HEK293 (cell line): ENCODE results near the gene MVB12B.

ENCODE experiments used
- CTCF ChIA-PET: fragments of 350-600 bp; formaldehyde crosslinking; extraction: SDS; loops from one replicate; lab custom pipeline; 2021; ENCODE audit warnings: antibody characterized with exemption; lab: Yijun Ruan, JAX
- POLR2A ChIA-PET: fragments of 300-600 bp; formaldehyde crosslinking; extraction: SDS; loops from one replicate; lab custom pipeline; 2020; ENCODE audit warnings: antibody characterized with exemption, inconsistent platforms; lab: Yijun Ruan, JAX
- H3K27ac ChIP-seq: fragments of 200-500 bp; sonication (Bioruptor generic); 2 replicates; pipeline ENCODE4 v1.5.1; 2014; ENCODE audit warnings: low read depth, low read length, control low read depth, inconsistent platforms; ENCODE audit errors: extremely low read depth
- H3K36me3 ChIP-seq, 2 experiments: fragments of 200-500 bp in 1 of 2; sonication (Bioruptor generic) in 1 of 2; 1 replicate in 1 of 2; 2 replicates in 1 of 2; pipeline ENCODE4 v1.5.1; 2014 to 2017; ENCODE audit warnings: inconsistent platforms in 2 of 2, low read length in 2 of 2; ENCODE audit not compliant: control insufficient read depth in 2 of 2, insufficient read depth in 1 of 2
- H3K4me1 ChIP-seq: fragments of 200-500 bp; sonication (Bioruptor generic); 2 replicates; pipeline ENCODE4 v1.5.1; 2014; ENCODE audit warnings: mild to moderate bottlenecking, low read length, inconsistent platforms; ENCODE audit not compliant: control insufficient read depth, insufficient read depth
- H3K4me3 ChIP-seq: 2 replicates; pipeline ENCODE4 v1.5.1; 2011; ENCODE audit warnings: low read depth, mild to moderate bottlenecking, control low read depth, low read length, moderate library complexity
- H3K9me3 ChIP-seq: fragments of 200-500 bp; sonication (Bioruptor generic); 2 replicates; pipeline ENCODE4 v1.5.1; 2014; ENCODE audit warnings: low read depth, low read length, inconsistent platforms; ENCODE audit not compliant: control insufficient read depth, insufficient read depth
- MYNN ChIP-seq: fragments of 450-650 bp; formaldehyde crosslinking; IDR thresholded peaks from 2 replicates; pipeline ENCODE4 v1.5.1; 2016; ENCODE audit warnings: missing biosample characterization, missing genetic modification characterization, borderline replicate concordance
- OVOL3 ChIP-seq: fragments of 450-650 bp; formaldehyde crosslinking; IDR thresholded peaks from 2 replicates; pipeline ENCODE4 v1.5.1; 2016; ENCODE audit warnings: missing biosample characterization, missing genetic modification characterization
- REST ChIP-seq: fragments of 450-650 bp; formaldehyde crosslinking; IDR thresholded peaks from 2 replicates; pipeline ENCODE4 v1.5.1; 2016; ENCODE audit warnings: missing biosample characterization, missing genetic modification characterization
- SALL2 ChIP-seq: fragments of 450-650 bp; formaldehyde crosslinking; IDR thresholded peaks from 2 replicates; pipeline ENCODE4 v1.5.0; 2017; ENCODE audit warnings: missing biosample characterization, mild to moderate bottlenecking, missing genetic modification characterization, borderline replicate concordance
- ZBTB20 ChIP-seq: fragments of 450-650 bp; formaldehyde crosslinking; IDR thresholded peaks from 2 replicates; pipeline ENCODE4 v1.5.1; 2016; ENCODE audit warnings: missing biosample characterization, missing genetic modification characterization
- ZBTB8A ChIP-seq: fragments of 450-650 bp; formaldehyde crosslinking; IDR thresholded peaks from 2 replicates; pipeline ENCODE4 v1.5.1; 2016; ENCODE audit warnings: missing biosample characterization, missing genetic modification characterization
- ZIC2 ChIP-seq: fragments of 450-650 bp; formaldehyde crosslinking; IDR thresholded peaks from 2 replicates; pipeline ENCODE4 v1.5.1; 2016; ENCODE audit warnings: missing biosample characterization, missing genetic modification characterization
- ZNF112 ChIP-seq: fragments of 450-650 bp; formaldehyde crosslinking; IDR thresholded peaks from 2 replicates; pipeline ENCODE4 v1.5.0; 2017; ENCODE audit warnings: missing biosample characterization, missing genetic modification characterization
- ZNF140 ChIP-seq: fragments of 450-650 bp; formaldehyde crosslinking; IDR thresholded peaks from 2 replicates; pipeline ENCODE4 v1.5.1; 2016; ENCODE audit warnings: missing biosample characterization, missing genetic modification characterization
- ZNF18 ChIP-seq: fragments of 450-650 bp; formaldehyde crosslinking; IDR thresholded peaks from 2 replicates; pipeline ENCODE4 v1.5.1; 2016; ENCODE audit warnings: missing biosample characterization, missing genetic modification characterization
- ZNF221 ChIP-seq: fragments of 450-650 bp; formaldehyde crosslinking; IDR thresholded peaks from 2 replicates; pipeline ENCODE4 v1.5.1; 2017; ENCODE audit warnings: missing biosample characterization, missing genetic modification characterization, borderline replicate concordance
- ZNF223 ChIP-seq: fragments of 450-650 bp; formaldehyde crosslinking; IDR thresholded peaks from 2 replicates; pipeline ENCODE4 v1.5.1; 2016; ENCODE audit warnings: missing biosample characterization, missing genetic modification characterization
- ZNF248 ChIP-seq: fragments of 450-650 bp; formaldehyde crosslinking; IDR thresholded peaks from 2 replicates; pipeline ENCODE4 v1.5.1; 2017; ENCODE audit warnings: missing biosample characterization, missing genetic modification characterization
- ZNF302 ChIP-seq: fragments of 450-650 bp; formaldehyde crosslinking; IDR thresholded peaks from 2 replicates; pipeline ENCODE4 v1.5.1; 2016; ENCODE audit warnings: missing biosample characterization, missing genetic modification characterization, low read depth
- ZNF324 ChIP-seq: fragments of 450-650 bp; formaldehyde crosslinking; IDR thresholded peaks from 2 replicates; pipeline ENCODE4 v1.5.1; 2016; ENCODE audit warnings: missing biosample characterization, missing genetic modification characterization
- ZNF335 ChIP-seq: fragments of 450-650 bp; formaldehyde crosslinking; conservative IDR thresholded peaks from 2 replicates; pipeline ENCODE4 v1.5.1; 2016; ENCODE audit warnings: missing biosample characterization, missing genetic modification characterization
- ZNF433 ChIP-seq: fragments of 450-650 bp; formaldehyde crosslinking; IDR thresholded peaks from 2 replicates; pipeline ENCODE4 v1.5.1; 2016; ENCODE audit warnings: missing biosample characterization, missing genetic modification characterization, low read depth
- ZNF488 ChIP-seq: fragments of 450-650 bp; formaldehyde crosslinking; IDR thresholded peaks from 2 replicates; pipeline ENCODE4 v1.5.1; 2016; ENCODE audit warnings: missing biosample characterization, missing genetic modification characterization
- ZNF529 ChIP-seq: fragments of 450-650 bp; formaldehyde crosslinking; IDR thresholded peaks from 2 replicates; pipeline ENCODE4 v1.5.1; 2017; ENCODE audit warnings: missing genetic modification characterization, missing biosample characterization; ENCODE audit not compliant: insufficient replicate concordance
- ZNF561 ChIP-seq: fragments of 450-650 bp; IDR thresholded peaks from 2 replicates; pipeline ENCODE4 v1.5.1; 2018; ENCODE audit warnings: missing biosample characterization, missing genetic modification characterization, borderline replicate concordance
- ZNF610 ChIP-seq: fragments of 450-650 bp; formaldehyde crosslinking; IDR thresholded peaks from 2 replicates; pipeline ENCODE4 v1.5.1; 2016; ENCODE audit warnings: missing biosample characterization, missing genetic modification characterization, borderline replicate concordance
- ZNF76 ChIP-seq: fragments of 450-650 bp; formaldehyde crosslinking; IDR thresholded peaks from 2 replicates; pipeline ENCODE4; 2016; ENCODE audit warnings: low read depth, missing biosample characterization, missing genetic modification characterization, borderline replicate concordance
- ZNF830 ChIP-seq: fragments of 450-650 bp; IDR thresholded peaks from 2 replicates; pipeline ENCODE4 v1.5.0; 2018; ENCODE audit warnings: missing biosample characterization, missing genetic modification characterization, low read depth, mild to moderate bottlenecking, moderate library complexity
- ZXDB ChIP-seq: fragments of 450-650 bp; formaldehyde crosslinking; IDR thresholded peaks from 2 replicates; pipeline ENCODE4 v1.5.1; 2016; ENCODE audit warnings: missing biosample characterization, missing genetic modification characterization
- TF ChIP-seq, protein P1 (sequence below): fragments of 450-650 bp; formaldehyde crosslinking; IDR thresholded peaks from 2 replicates; pipeline ENCODE4 v1.5.1; 2016; ENCODE audit warnings: missing biosample characterization, missing genetic modification characterization, borderline replicate concordance

MVB12B gene, protein sequence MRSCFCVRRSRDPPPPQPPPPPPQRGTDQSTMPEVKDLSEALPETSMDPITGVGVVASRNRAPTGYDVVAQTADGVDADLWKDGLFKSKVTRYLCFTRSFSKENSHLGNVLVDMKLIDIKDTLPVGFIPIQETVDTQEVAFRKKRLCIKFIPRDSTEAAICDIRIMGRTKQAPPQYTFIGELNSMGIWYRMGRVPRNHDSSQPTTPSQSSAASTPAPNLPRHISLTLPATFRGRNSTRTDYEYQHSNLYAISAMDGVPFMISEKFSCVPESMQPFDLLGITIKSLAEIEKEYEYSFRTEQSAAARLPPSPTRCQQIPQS

DNA sequence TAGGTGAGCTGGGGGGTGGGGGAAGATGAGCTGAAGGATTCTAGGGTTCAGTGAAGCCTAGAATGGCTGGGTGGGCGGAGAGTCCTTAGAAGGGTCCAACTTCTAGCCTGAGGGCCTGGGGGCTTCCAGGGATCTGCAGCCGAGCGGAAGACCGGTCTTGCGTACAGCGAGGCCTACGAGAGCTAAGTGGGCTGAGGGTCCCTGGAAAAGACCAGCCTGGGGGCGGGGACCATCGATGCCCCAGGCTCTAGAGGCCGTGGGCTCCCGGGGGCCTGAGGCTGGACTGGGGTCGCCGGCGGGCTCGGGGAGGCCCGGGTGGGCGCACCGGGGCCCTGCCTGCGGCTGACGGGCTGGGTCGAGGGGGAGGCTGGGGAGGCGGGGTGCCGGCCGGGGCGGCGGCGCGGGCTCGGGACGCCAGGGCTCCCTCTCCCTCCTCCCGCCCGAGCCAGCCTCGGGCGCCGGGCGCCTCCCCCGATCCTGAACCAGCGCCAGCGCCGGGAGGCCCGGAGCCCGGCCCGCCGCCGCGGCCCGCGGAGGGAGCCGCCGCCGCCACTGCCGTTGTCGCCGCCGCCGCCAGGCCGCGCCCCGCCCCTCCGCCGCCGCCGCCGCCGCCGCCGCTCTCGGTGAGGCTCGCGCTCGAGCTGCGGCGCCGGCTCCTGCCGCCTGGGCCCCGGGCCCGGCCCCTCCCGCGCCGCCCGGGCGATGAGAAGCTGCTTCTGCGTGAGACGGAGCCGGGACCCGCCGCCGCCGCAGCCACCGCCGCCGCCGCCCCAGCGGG, at the start of gene MVB12B:
TSS of gene MVB12B (plus strand) at position 602 of the 778 bp plus-strand sequence. CDS start at position 703, 101 bp downstream.
- POLR2A ChIA-PET: interaction anchor here (0.5 to 1.9 kb wide), 3 partner anchors 16 to 1127 kb away, joined by 3 to 5 read pairs (median 4); no protein-coding TSS in a partner anchor

More for the DNA sequence above, at the start of gene MVB12B:
- Histone ChIP-seq H3K4me3 (peak within 1 kb of the TSS; percentile 60), H3K36me3 (peaks cover 0 to 12% of the 10 kb centered on the region in 2 experiments; a peak in 2 of 3 replicates), H3K9me3 (no peaks in the 10 kb centered on the region; the same call in 1 of the 2 replicates), H3K27ac (peak within 1 kb of the TSS; percentile 83), H3K4me1 (peaks cover 3% of the 10 kb centered on the region; the same call in 1 of the 2 replicates)
- TF ChIP-seq MYNN (tag by site-specific recombination) (no peak), ZBTB8A (tag by site-specific recombination) (peak; percentile 24; the same call in 1 of the 2 replicates), ZBTB20 (tag by site-specific recombination) (peak; percentile 46; the same call in 1 of the 2 replicates), ZNF248 (tag by site-specific recombination) (no peak), ZNF76 (tag by site-specific recombination) (no peak), ZXDB (tag by site-specific recombination) (no peak), ZNF223 (tag by site-specific recombination) (no peak), ZNF561 (no peak), REST (no peak), SALL2 (tag by site-specific recombination) (no peak), ZNF140 (tag by site-specific recombination) (no peak), ZNF221 (tag by site-specific recombination) (no peak), OVOL3 (tag by site-specific recombination) (no peak), ZNF529 (tag by site-specific recombination) (no peak), ZNF488 (tag by site-specific recombination) (no peak), ZNF112 (tag by site-specific recombination) (no peak), ZNF18 (tag by site-specific recombination) (no peak), ZNF830 (tag by site-specific recombination) (no peak), ZNF302 (tag by site-specific recombination) (no peak), ZNF335 (tag by site-specific recombination) (peak; percentile 73), ZIC2 (tag by site-specific recombination) (no peak), ZNF433 (tag by site-specific recombination) (no peak), ZNF324 (tag by site-specific recombination) (no peak), ZNF610 (tag by site-specific recombination) (no peak)
- TF ChIP-seq, protein P1, sequence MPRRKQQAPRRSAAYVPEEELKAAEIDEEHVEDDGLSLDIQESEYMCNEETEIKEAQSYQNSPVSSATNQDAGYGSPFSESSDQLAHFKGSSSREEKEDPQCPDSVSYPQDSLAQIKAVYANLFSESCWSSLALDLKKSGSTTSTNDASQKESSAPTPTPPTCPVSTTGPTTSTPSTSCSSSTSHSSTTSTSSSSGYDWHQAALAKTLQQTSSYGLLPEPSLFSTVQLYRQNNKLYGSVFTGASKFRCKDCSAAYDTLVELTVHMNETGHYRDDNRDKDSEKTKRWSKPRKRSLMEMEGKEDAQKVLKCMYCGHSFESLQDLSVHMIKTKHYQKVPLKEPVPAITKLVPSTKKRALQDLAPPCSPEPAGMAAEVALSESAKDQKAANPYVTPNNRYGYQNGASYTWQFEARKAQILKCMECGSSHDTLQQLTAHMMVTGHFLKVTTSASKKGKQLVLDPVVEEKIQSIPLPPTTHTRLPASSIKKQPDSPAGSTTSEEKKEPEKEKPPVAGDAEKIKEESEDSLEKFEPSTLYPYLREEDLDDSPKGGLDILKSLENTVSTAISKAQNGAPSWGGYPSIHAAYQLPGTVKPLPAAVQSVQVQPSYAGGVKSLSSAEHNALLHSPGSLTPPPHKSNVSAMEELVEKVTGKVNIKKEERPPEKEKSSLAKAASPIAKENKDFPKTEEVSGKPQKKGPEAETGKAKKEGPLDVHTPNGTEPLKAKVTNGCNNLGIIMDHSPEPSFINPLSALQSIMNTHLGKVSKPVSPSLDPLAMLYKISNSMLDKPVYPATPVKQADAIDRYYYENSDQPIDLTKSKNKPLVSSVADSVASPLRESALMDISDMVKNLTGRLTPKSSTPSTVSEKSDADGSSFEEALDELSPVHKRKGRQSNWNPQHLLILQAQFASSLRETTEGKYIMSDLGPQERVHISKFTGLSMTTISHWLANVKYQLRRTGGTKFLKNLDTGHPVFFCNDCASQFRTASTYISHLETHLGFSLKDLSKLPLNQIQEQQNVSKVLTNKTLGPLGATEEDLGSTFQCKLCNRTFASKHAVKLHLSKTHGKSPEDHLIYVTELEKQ (tag by site-specific recombination): no peak
- CTCF ChIA-PET: interaction anchor here (0.7 to 1.0 kb wide), 3 partner anchors 24 to 279 kb away, joined by 3 read pairs; no protein-coding TSS in a partner anchor
